Activated CD4-positive, CD25-positive, alpha-beta regulatory T cell treated with anti-CD3 and anti-CD28 coated beads, Interleukin-2, amount 50 U/mL, for 72 hours (primary cell): ENCODE results near the gene POLR3G.
A peak's percentile ranks its signal among the peaks of the same experiment; 100 is the strongest.

Experiments used
- DNase-seq: peaks from one replicate; pipeline ENCODE4 v3.0.0; 2021

POLR3G gene

GRCh38 chr5:90504743-90505142 is 30.1 kb downstream of the POLR3G start:
- no peak for DNase-seq

GRCh38 chr5:90506221-90506620 is 31.6 kb downstream of the POLR3G start:
- DNase-seq, result no peak

- DNase-seq, result no peak
Observed at GRCh38 chr5:90510438-90510837, 35.8 kb downstream of the POLR3G start.

- DNase-seq, result no peak
Observed at GRCh38 chr5:90514520-90514919, 39.9 kb downstream of the POLR3G start.

GRCh38 chr5:90518661-90519060 is 44.0 kb downstream of the POLR3G start:
- no peak for DNase-seq

- DNase-seq, result no peak
Observed at GRCh38 chr5:90519081-90519480, 44.4 kb downstream of the POLR3G start.

- DNase-seq, result no peak
Observed at GRCh38 chr5:90528601-90529193, 54.0 kb downstream of the POLR3G start.

- DNase-seq, result peak; percentile 94
Observed at GRCh38 chr5:90529194-90529938, 54.7 kb downstream of the POLR3G start, which contains the start of gene LYSMD3. TSS of gene LYSMD3 (minus strand) at chr5:90529584. CDS start at chr5:90525289, 4,295 bp downstream.

- no peak for DNase-seq
Observed at GRCh38 chr5:90529939-90530677, 55.4 kb downstream of the POLR3G start.

GRCh38 chr5:90530736-90531487 is 56.2 kb downstream of the POLR3G start:
- no peak for DNase-seq

GRCh38 chr5:90533794-90534193 is 59.1 kb downstream of the POLR3G start:
- DNase-seq, result no peak

- DNase-seq, result no peak
Observed at GRCh38 chr5:90534922-90535321, 60.3 kb downstream of the POLR3G start.

- DNase-seq, result no peak
Observed at GRCh38 chr5:90542827-90543519, 68.3 kb downstream of the POLR3G start.

GRCh38 chr5:90545511-90545910 is 70.8 kb downstream of the POLR3G start:
- no peak for DNase-seq

- no peak for DNase-seq
Observed at GRCh38 chr5:90546216-90546837, 71.7 kb downstream of the POLR3G start.

GRCh38 chr5:90547072-90547536 is 72.4 kb downstream of the POLR3G start:
- DNase-seq, result no peak

GRCh38 chr5:90548069-90548593 is 73.5 kb downstream of the POLR3G start:
- no peak for DNase-seq

GRCh38 chr5:90549223-90549622 is 74.6 kb downstream of the POLR3G start:
- no peak for DNase-seq

GRCh38 chr5:90549729-90550275 is 75.1 kb downstream of the POLR3G start:
- DNase-seq, result no peak

GRCh38 chr5:90550963-90551362 is 76.3 kb downstream of the POLR3G start:
- DNase-seq, result no peak

GRCh38 chr5:90551376-90551775 is 76.7 kb downstream of the POLR3G start:
- DNase-seq, result no peak
